ENCODE measurements around the gene MED8. TPM values are rescaled to one million over a fixed set of nuclear protein-coding genes. Genes with fewer than 3 reads are reported as not detected.

Gene MED8
- total and polyA plus RNA-seq, 4 donors: 31.1 to 45.7 (median 39.5) TPM

GRCh38 chr1:43432907-43433306, 43.3 kb upstream of the MED8 start:
- H3K36me3 ChIP-seq (ENCODE audit: control insufficient read depth, insufficient read depth, low read length): peaks cover 79% of the 10 kb centered on the region
- WGBS (ENCODE audit: insufficient coverage): 94% methylated on average over 2 of the region's 5 CpGs
- DNase-seq (ENCODE audit: low read depth in 4 of 6, low spot score in 6 of 6): no peak
- H3K27me3 ChIP-seq (ENCODE audit: control insufficient read depth, insufficient read depth, low read length): no peaks in the 10 kb centered on the region
- H3K4me1 ChIP-seq (ENCODE audit: control insufficient read depth, insufficient read depth, low read length): no peaks in the 10 kb centered on the region
- H3K27ac ChIP-seq (ENCODE audit: low read depth, low read length): no peak overlapping the region
- no peak overlapping the region for H3K4me3 ChIP-seq (ENCODE audit: low read depth, low read length)
- no peaks in the 10 kb centered on the region for H3K9me3 ChIP-seq (ENCODE audit: control insufficient read depth, insufficient read depth, low read length)

GRCh38 chr1:43432171-43432860, 42.7 kb upstream of the MED8 start:
- peaks cover 79% of the 10 kb centered on the region for H3K36me3 ChIP-seq (ENCODE audit: control insufficient read depth, insufficient read depth, low read length)
- no peaks in the 10 kb centered on the region for H3K27me3 ChIP-seq (ENCODE audit: control insufficient read depth, insufficient read depth, low read length)
- DNase-seq (ENCODE audit: low read depth in 4 of 6, low spot score in 6 of 6): no peak
- no peaks in the 10 kb centered on the region for H3K4me1 ChIP-seq (ENCODE audit: control insufficient read depth, insufficient read depth, low read length)
- H3K9me3 ChIP-seq (ENCODE audit: control insufficient read depth, insufficient read depth, low read length): no peaks in the 10 kb centered on the region
- no peak overlapping the region for H3K27ac ChIP-seq (ENCODE audit: low read depth, low read length)
- WGBS (ENCODE audit: insufficient coverage): 94% methylated on average over 7 of the region's 9 CpGs
- H3K4me3 ChIP-seq (ENCODE audit: low read depth, low read length): no peak overlapping the region

- Histone ChIP-seq H3K4me3 (ENCODE audit: low read depth, low read length) (no peak overlapping the region), H3K27me3 (ENCODE audit: control insufficient read depth, insufficient read depth, low read length) (no peaks in the 10 kb centered on the region), H3K27ac (ENCODE audit: low read depth, low read length) (no peak overlapping the region), H3K36me3 (ENCODE audit: control insufficient read depth, insufficient read depth, low read length) (peaks cover 85% of the 10 kb centered on the region), H3K4me1 (ENCODE audit: control insufficient read depth, insufficient read depth, low read length) (no peaks in the 10 kb centered on the region), H3K9me3 (ENCODE audit: control insufficient read depth, insufficient read depth, low read length) (no peaks in the 10 kb centered on the region)
- 95% methylated on average over 9 of the region's 9 CpGs for WGBS (ENCODE audit: insufficient coverage)
- DNase-seq (ENCODE audit: low read depth in 4 of 6, low spot score in 6 of 6): no peak
Observed at GRCh38 chr1:43431676-43432075, 42.1 kb upstream of the MED8 start.

GRCh38 chr1:43430831-43431230, 41.2 kb upstream of the MED8 start:
- no peak for DNase-seq (ENCODE audit: low read depth in 4 of 6, low spot score in 6 of 6)
- Histone ChIP-seq H3K27ac (ENCODE audit: low read depth, low read length) (no peak overlapping the region), H3K4me1 (ENCODE audit: control insufficient read depth, insufficient read depth, low read length) (no peaks in the 10 kb centered on the region), H3K27me3 (ENCODE audit: control insufficient read depth, insufficient read depth, low read length) (no peaks in the 10 kb centered on the region), H3K9me3 (ENCODE audit: control insufficient read depth, insufficient read depth, low read length) (no peaks in the 10 kb centered on the region), H3K36me3 (ENCODE audit: control insufficient read depth, insufficient read depth, low read length) (peaks cover 94% of the 10 kb centered on the region), H3K4me3 (ENCODE audit: low read depth, low read length) (no peak overlapping the region)
- WGBS (ENCODE audit: insufficient coverage): 98% methylated on average over 4 of the region's 5 CpGs

- Histone ChIP-seq H3K9me3 (ENCODE audit: control insufficient read depth, insufficient read depth, low read length) (no peaks in the 10 kb centered on the region), H3K36me3 (ENCODE audit: control insufficient read depth, insufficient read depth, low read length) (peaks cover 99% of the 10 kb centered on the region), H3K27me3 (ENCODE audit: control insufficient read depth, insufficient read depth, low read length) (no peaks in the 10 kb centered on the region), H3K4me1 (ENCODE audit: control insufficient read depth, insufficient read depth, low read length) (no peaks in the 10 kb centered on the region), H3K4me3 (ENCODE audit: low read depth, low read length) (no peak overlapping the region), H3K27ac (ENCODE audit: low read depth, low read length) (no peak overlapping the region)
- WGBS (ENCODE audit: insufficient coverage): 89% methylated on average over 5 of the region's 9 CpGs
- no peak for DNase-seq (ENCODE audit: low read depth in 4 of 6, low spot score in 6 of 6)
Observed at GRCh38 chr1:43427941-43428340, 38.3 kb upstream of the MED8 start.

GRCh38 chr1:43427524-43427923, 37.9 kb upstream of the MED8 start:
- no peaks in the 10 kb centered on the region for H3K4me1 ChIP-seq (ENCODE audit: control insufficient read depth, insufficient read depth, low read length)
- no peaks in the 10 kb centered on the region for H3K27me3 ChIP-seq (ENCODE audit: control insufficient read depth, insufficient read depth, low read length)
- WGBS (ENCODE audit: insufficient coverage): 94% methylated on average over 14 of the region's 14 CpGs
- H3K4me3 ChIP-seq (ENCODE audit: low read depth, low read length): no peak overlapping the region
- H3K36me3 ChIP-seq (ENCODE audit: control insufficient read depth, insufficient read depth, low read length): peaks cover 99% of the 10 kb centered on the region
- H3K27ac ChIP-seq (ENCODE audit: low read depth, low read length): no peak overlapping the region
- no peaks in the 10 kb centered on the region for H3K9me3 ChIP-seq (ENCODE audit: control insufficient read depth, insufficient read depth, low read length)
- no peak for DNase-seq (ENCODE audit: low read depth in 4 of 6, low spot score in 6 of 6)

GRCh38 chr1:43426221-43426620, 36.6 kb upstream of the MED8 start:
- no peak for DNase-seq (ENCODE audit: low read depth in 4 of 6, low spot score in 6 of 6)
- no peaks in the 10 kb centered on the region for H3K4me1 ChIP-seq (ENCODE audit: control insufficient read depth, insufficient read depth, low read length)
- WGBS (ENCODE audit: insufficient coverage): 95% methylated on average over 11 of the region's 11 CpGs
- no peaks in the 10 kb centered on the region for H3K9me3 ChIP-seq (ENCODE audit: control insufficient read depth, insufficient read depth, low read length)
- no peaks in the 10 kb centered on the region for H3K27me3 ChIP-seq (ENCODE audit: control insufficient read depth, insufficient read depth, low read length)
- peaks cover 98% of the 10 kb centered on the region for H3K36me3 ChIP-seq (ENCODE audit: control insufficient read depth, insufficient read depth, low read length)
- no peak overlapping the region for H3K27ac ChIP-seq (ENCODE audit: low read depth, low read length)
- H3K4me3 ChIP-seq (ENCODE audit: low read depth, low read length): no peak overlapping the region

GRCh38 chr1:43425045-43425444, 35.4 kb upstream of the MED8 start:
- Histone ChIP-seq H3K9me3 (ENCODE audit: control insufficient read depth, insufficient read depth, low read length) (no peaks in the 10 kb centered on the region), H3K4me3 (ENCODE audit: low read depth, low read length) (no peak overlapping the region), H3K36me3 (ENCODE audit: control insufficient read depth, insufficient read depth, low read length) (peaks cover 97% of the 10 kb centered on the region), H3K27ac (ENCODE audit: low read depth, low read length) (no peak overlapping the region), H3K27me3 (ENCODE audit: control insufficient read depth, insufficient read depth, low read length) (no peaks in the 10 kb centered on the region), H3K4me1 (ENCODE audit: control insufficient read depth, insufficient read depth, low read length) (no peaks in the 10 kb centered on the region)
- WGBS (ENCODE audit: insufficient coverage): 87% methylated on average over 4 of the region's 4 CpGs
- no peak for DNase-seq (ENCODE audit: low read depth in 4 of 6, low spot score in 6 of 6)

GRCh38 chr1:43423672-43424550, 34.3 kb upstream of the MED8 start:
- Histone ChIP-seq H3K4me1 (ENCODE audit: control insufficient read depth, insufficient read depth, low read length) (no peaks in the 10 kb centered on the region), H3K9me3 (ENCODE audit: control insufficient read depth, insufficient read depth, low read length) (no peaks in the 10 kb centered on the region), H3K27ac (ENCODE audit: low read depth, low read length) (no peak overlapping the region), H3K4me3 (ENCODE audit: low read depth, low read length) (no peak overlapping the region), H3K27me3 (ENCODE audit: control insufficient read depth, insufficient read depth, low read length) (no peaks in the 10 kb centered on the region), H3K36me3 (ENCODE audit: control insufficient read depth, insufficient read depth, low read length) (peaks cover 98% of the 10 kb centered on the region)
- 97% methylated on average over 23 of the region's 23 CpGs for WGBS (ENCODE audit: insufficient coverage)
- DNase-seq (ENCODE audit: low read depth in 4 of 6, low spot score in 6 of 6): no peak
